Neural progenitor cell (in vitro differentiated cells): Measurements from ENCODE around the gene SPTB.

Source experiments
- EZH2 ChIP-seq: fragments of 200-600 bp; sonication (generic); IDR thresholded peaks from 2 replicates; pipeline ENCODE4 v1.6.1; 2017; ENCODE audit warnings: antibody characterized with exemption, mild to moderate bottlenecking, moderate library complexity
- TF ChIP-seq, protein P1 (sequence below): fragments of 200-600 bp; sonication (generic); IDR thresholded peaks from 2 replicates; pipeline ENCODE4 v1.5.1; 2017; ENCODE audit warnings: antibody characterized with exemption, mild to moderate bottlenecking

DNA sequence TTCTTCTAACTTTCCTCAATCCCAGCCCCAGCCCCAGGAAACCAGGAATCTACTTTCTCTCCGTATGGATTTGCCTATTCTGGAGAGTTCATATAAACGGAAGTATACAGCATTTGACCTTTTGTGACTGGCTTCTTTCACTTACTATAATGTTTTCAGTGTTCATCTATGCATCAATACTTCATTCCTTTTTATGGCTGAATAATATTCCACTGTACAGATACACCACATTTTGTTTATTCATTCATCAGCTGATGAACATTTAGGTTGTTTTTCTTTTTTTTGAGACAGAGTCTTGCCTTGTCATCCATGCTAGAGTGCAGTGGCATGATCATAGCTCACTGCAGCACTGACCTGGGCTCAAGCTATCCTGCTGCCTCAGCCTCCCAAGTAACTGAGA, 179.4 kb downstream of the SPTB start:
- TF ChIP-seq EZH2: no peak
- TF ChIP-seq, protein P1, sequence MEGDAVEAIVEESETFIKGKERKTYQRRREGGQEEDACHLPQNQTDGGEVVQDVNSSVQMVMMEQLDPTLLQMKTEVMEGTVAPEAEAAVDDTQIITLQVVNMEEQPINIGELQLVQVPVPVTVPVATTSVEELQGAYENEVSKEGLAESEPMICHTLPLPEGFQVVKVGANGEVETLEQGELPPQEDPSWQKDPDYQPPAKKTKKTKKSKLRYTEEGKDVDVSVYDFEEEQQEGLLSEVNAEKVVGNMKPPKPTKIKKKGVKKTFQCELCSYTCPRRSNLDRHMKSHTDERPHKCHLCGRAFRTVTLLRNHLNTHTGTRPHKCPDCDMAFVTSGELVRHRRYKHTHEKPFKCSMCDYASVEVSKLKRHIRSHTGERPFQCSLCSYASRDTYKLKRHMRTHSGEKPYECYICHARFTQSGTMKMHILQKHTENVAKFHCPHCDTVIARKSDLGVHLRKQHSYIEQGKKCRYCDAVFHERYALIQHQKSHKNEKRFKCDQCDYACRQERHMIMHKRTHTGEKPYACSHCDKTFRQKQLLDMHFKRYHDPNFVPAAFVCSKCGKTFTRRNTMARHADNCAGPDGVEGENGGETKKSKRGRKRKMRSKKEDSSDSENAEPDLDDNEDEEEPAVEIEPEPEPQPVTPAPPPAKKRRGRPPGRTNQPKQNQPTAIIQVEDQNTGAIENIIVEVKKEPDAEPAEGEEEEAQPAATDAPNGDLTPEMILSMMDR: no peak
